Subcutaneous abdominal adipose tissue (tissue), 5 donors: ENCODE measurements around the gene TTC8.
"Not testable (repeated sequence)": the region's sequence is repeated elsewhere in the genome, so short reads cannot be mapped to it uniquely, and the experiment has no call there.

Source experiments
- H3K27ac ChIP-seq: one replicate; pipeline ENCODE4 v1.7.0; 2013; ENCODE audit warnings: low read depth, mild to moderate bottlenecking, inconsistent platforms, low read length, moderate library complexity
- H3K27me3 ChIP-seq, 5 donors: one replicate each; pipeline ENCODE4 v1.7.0; 2013; ENCODE audit warnings: low read length in 5 of 5, inconsistent platforms in 1 of 5; ENCODE audit not compliant: control insufficient read depth in 5 of 5, insufficient read depth in 4 of 5
- H3K36me3 ChIP-seq, 5 donors: one replicate each; pipeline ENCODE4 v1.7.0; 2013; ENCODE audit warnings: low read length in 5 of 5; ENCODE audit not compliant: control insufficient read depth in 5 of 5, insufficient read depth in 5 of 5
- H3K4me1 ChIP-seq, 5 donors: one replicate each; pipeline ENCODE4 v1.7.0; 2013; ENCODE audit warnings: low read length in 5 of 5, mild to moderate bottlenecking in 3 of 5, moderate library complexity in 1 of 5; ENCODE audit not compliant: control insufficient read depth in 5 of 5, insufficient read depth in 5 of 5
- H3K4me3 ChIP-seq, 5 donors: one replicate each; pipeline ENCODE4 v1.7.0; 2013; ENCODE audit warnings: low read length in 5 of 5, low read depth in 1 of 5
- H3K9ac ChIP-seq, 5 donors: one replicate each; pipeline ENCODE4 v1.7.0; 2013; ENCODE audit warnings: low read length in 5 of 5, mild to moderate bottlenecking in 4 of 5, moderate library complexity in 3 of 5
- H3K9me3 ChIP-seq, 5 donors: one replicate each; pipeline ENCODE4 v1.7.0; 2013; ENCODE audit warnings: low read length in 5 of 5; ENCODE audit not compliant: control insufficient read depth in 5 of 5
- donor health status: healthy.
- donor health status: healthy.
- donor health status: healthy.
- donor health status: healthy.
- donor health status: healthy.

The TTC8 gene

GRCh38 chr14:88856786-88857366 lies 32.4 kb downstream of the TTC8 start:
- no peak overlapping the region for H3K4me3 ChIP-seq
- H3K27me3 ChIP-seq: no peaks in the 10 kb centered on the region
- no peaks in the 10 kb centered on the region for H3K9me3 ChIP-seq
- peaks cover 9 to 28% (median 14%) of the 10 kb centered on the region in 5 donors for H3K36me3 ChIP-seq
- H3K27ac ChIP-seq: no peak overlapping the region
- H3K9ac ChIP-seq: no peak overlapping the region
- H3K4me1 ChIP-seq: no peaks in the 10 kb centered on the region

GRCh38 chr14:88857861-88858260 lies 33.4 kb downstream of the TTC8 start:
- H3K27ac ChIP-seq, H3K9ac ChIP-seq, H3K27me3 ChIP-seq, H3K9me3 ChIP-seq, H3K4me1 ChIP-seq, H3K4me3 ChIP-seq: not testable (repeated sequence)
- H3K36me3 ChIP-seq: peaks cover 9 to 34% (median 16%) of the 10 kb centered on the region in 5 donors

GRCh38 chr14:88859118-88859517 lies 34.7 kb downstream of the TTC8 start:
- H3K4me1 ChIP-seq, H3K9ac ChIP-seq, H3K9me3 ChIP-seq, H3K27me3 ChIP-seq, H3K4me3 ChIP-seq, H3K27ac ChIP-seq: not testable (repeated sequence)
- H3K36me3 ChIP-seq: peaks cover 9 to 33% (median 15%) of the 10 kb centered on the region in 5 donors

GRCh38 chr14:88863167-88863566 lies 38.7 kb downstream of the TTC8 start:
- Histone ChIP-seq H3K9me3 (no peaks in the 10 kb centered on the region), H3K4me3 (no peak overlapping the region), H3K9ac (no peak overlapping the region), H3K4me1 (no peaks in the 10 kb centered on the region), H3K27me3 (no peaks in the 10 kb centered on the region), H3K27ac (no peak overlapping the region), H3K36me3 (peaks cover 5 to 30% (median 9%) of the 10 kb centered on the region in 5 donors)

GRCh38 chr14:88864198-88864597 lies 39.7 kb downstream of the TTC8 start:
- no peaks in the 10 kb centered on the region for H3K9me3 ChIP-seq
- no peak overlapping the region for H3K27ac ChIP-seq
- H3K4me3 ChIP-seq: no peak overlapping the region
- H3K9ac ChIP-seq: no peak overlapping the region
- no peaks in the 10 kb centered on the region for H3K27me3 ChIP-seq
- H3K36me3 ChIP-seq: peaks cover 3 to 28% (median 9%) of the 10 kb centered on the region in 5 donors
- H3K4me1 ChIP-seq: no peaks in the 10 kb centered on the region

GRCh38 chr14:88866305-88866704 lies 41.9 kb downstream of the TTC8 start:
- no peak overlapping the region for H3K27ac ChIP-seq
- no peak overlapping the region for H3K4me3 ChIP-seq
- H3K9me3 ChIP-seq: no peaks in the 10 kb centered on the region
- no peaks in the 10 kb centered on the region for H3K4me1 ChIP-seq
- H3K36me3 ChIP-seq: peaks cover 5 to 32% (median 19%) of the 10 kb centered on the region in 5 donors
- no peak overlapping the region for H3K9ac ChIP-seq
- H3K27me3 ChIP-seq: no peaks in the 10 kb centered on the region

- peaks cover 14 to 36% (median 19%) of the 10 kb centered on the region in 5 donors for H3K36me3 ChIP-seq
- H3K27ac ChIP-seq: no peak overlapping the region
- H3K4me3 ChIP-seq: no peak overlapping the region
- H3K9me3 ChIP-seq: no peaks in the 10 kb centered on the region
- H3K4me1 ChIP-seq: no peaks in the 10 kb centered on the region
- no peak overlapping the region for H3K9ac ChIP-seq
- H3K27me3 ChIP-seq: no peaks in the 10 kb centered on the region
Observed at GRCh38 chr14:88868558-88869159, 44.2 kb downstream of the TTC8 start.

- Histone ChIP-seq H3K27me3 (no peaks in the 10 kb centered on the region), H3K36me3 (peaks cover 16 to 38% (median 17%) of the 10 kb centered on the region in 5 donors), H3K9ac (no peak overlapping the region), H3K9me3 (no peaks in the 10 kb centered on the region), H3K4me1 (no peaks in the 10 kb centered on the region), H3K4me3 (no peak overlapping the region), H3K27ac (no peak overlapping the region)
Observed at GRCh38 chr14:88870777-88871176, 46.3 kb downstream of the TTC8 start.

GRCh38 chr14:88871429-88871828 lies 47.0 kb downstream of the TTC8 start:
- H3K4me3 ChIP-seq: no peak overlapping the region
- no peak overlapping the region for H3K9ac ChIP-seq
- no peaks in the 10 kb centered on the region for H3K27me3 ChIP-seq
- H3K36me3 ChIP-seq: peaks cover 17 to 38% (median 19%) of the 10 kb centered on the region in 5 donors
- H3K4me1 ChIP-seq: no peaks in the 10 kb centered on the region
- H3K9me3 ChIP-seq: no peaks in the 10 kb centered on the region
- no peak overlapping the region for H3K27ac ChIP-seq

- H3K9me3 ChIP-seq: no peaks in the 10 kb centered on the region
- no peaks in the 10 kb centered on the region for H3K4me1 ChIP-seq
- H3K4me3 ChIP-seq: no peak overlapping the region
- H3K36me3 ChIP-seq: peaks cover 19 to 41% (median 21%) of the 10 kb centered on the region in 5 donors
- H3K27ac ChIP-seq: no peak overlapping the region
- H3K27me3 ChIP-seq: no peaks in the 10 kb centered on the region
- H3K9ac ChIP-seq: no peak overlapping the region
Observed at GRCh38 chr14:88872976-88873375, 48.5 kb downstream of the TTC8 start.
